ENCODE results near the gene ADGRD2.
"Not testable (repeated sequence)": the region's sequence is repeated elsewhere in the genome, so short reads cannot be mapped to it uniquely, and the experiment has no call there.

ADGRD2 gene

GRCh38 chr9:124450241-124450924, at the start of gene ADGRD2:
Gene ADGRD2 (plus strand): TSS chr9:124450451. CDS start chr9:124451667, 1,216 bp downstream.
- peak; percentile 62 for DNase-seq

- DNase-seq: no peak
These were observed 47.0 kb upstream of the ADGRD2 start for GRCh38 chr9:124403246-124403645.

- DNase-seq: no peak
These were observed 40.8 kb upstream of the ADGRD2 start for GRCh38 chr9:124409410-124409809.

- DNase-seq: no peak
These were observed 39.8 kb upstream of the ADGRD2 start for GRCh38 chr9:124410321-124410913.

GRCh38 chr9:124411514-124412227, 38.6 kb upstream of the ADGRD2 start:
- DNase-seq: no peak

- no peak for DNase-seq
These were observed 38.0 kb upstream of the ADGRD2 start for GRCh38 chr9:124412228-124412575.

- DNase-seq: no peak
These were observed 35.6 kb upstream of the ADGRD2 start for GRCh38 chr9:124414612-124415011.

GRCh38 chr9:124415102-124415851, 35.0 kb upstream of the ADGRD2 start, which contains the start of gene PSMB7:
Gene PSMB7 (minus strand): TSS chr9:124415442. CDS start chr9:124415425, 17 bp downstream.
- DNase-seq: peak; percentile 96

- DNase-seq: no peak
These were observed 34.3 kb upstream of the ADGRD2 start for GRCh38 chr9:124415852-124416484.

- DNase-seq: no peak
These were observed 30.3 kb upstream of the ADGRD2 start for GRCh38 chr9:124419832-124420489.

- no peak for DNase-seq
These were observed 29.2 kb upstream of the ADGRD2 start for GRCh38 chr9:124420991-124421543.

- no peak for DNase-seq
These were observed 27.1 kb upstream of the ADGRD2 start for GRCh38 chr9:124423155-124423554.

- DNase-seq: no peak
These were observed 26.7 kb upstream of the ADGRD2 start for GRCh38 chr9:124423591-124423990.

GRCh38 chr9:124425733-124426132, 24.5 kb upstream of the ADGRD2 start:
- not testable (repeated sequence) for DNase-seq

GRCh38 chr9:124426361-124426760, 23.9 kb upstream of the ADGRD2 start:
- no peak for DNase-seq

- DNase-seq: no peak
These were observed 23.0 kb upstream of the ADGRD2 start for GRCh38 chr9:124427281-124427680.

- no peak for DNase-seq
These were observed 21.3 kb upstream of the ADGRD2 start for GRCh38 chr9:124428751-124429529.

GRCh38 chr9:124429530-124429867, 20.8 kb upstream of the ADGRD2 start:
- no peak for DNase-seq

- DNase-seq: no peak
These were observed 13.9 kb upstream of the ADGRD2 start for GRCh38 chr9:124436320-124436719.

GRCh38 chr9:124437086-124437485, 13.2 kb upstream of the ADGRD2 start:
- DNase-seq: no peak

GRCh38 chr9:124438091-124438490, 12.2 kb upstream of the ADGRD2 start:
- DNase-seq: no peak
